Measurements from ENCODE around the gene SH3D19.

Gene SH3D19

DNA sequence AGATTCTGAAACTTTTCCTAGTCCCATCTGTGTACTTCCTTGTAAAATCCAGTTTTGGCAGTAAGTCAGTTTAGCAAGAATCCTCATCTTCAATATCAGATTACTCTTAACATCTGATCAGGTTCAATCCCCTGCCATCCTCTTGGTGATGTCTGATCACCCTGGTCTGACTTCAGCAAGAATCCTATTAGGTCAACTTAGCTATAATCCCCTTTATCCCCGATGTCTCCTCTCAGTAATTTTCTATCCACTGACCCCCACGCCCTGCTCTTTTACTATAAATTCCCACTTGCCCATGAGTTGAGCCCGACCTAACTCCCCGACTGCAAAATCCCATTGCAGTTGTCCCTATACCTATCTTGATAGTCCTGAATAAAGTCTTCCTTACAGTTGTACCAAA is 106.3 kb downstream of the SH3D19 start:
- no peaks in the 10 kb centered on the region for H3K27me3 ChIP-seq (ENCODE audit: insufficient read depth, low read depth)
- H3K4me2 ChIP-seq = no peak overlapping the region
- H3K27ac ChIP-seq = no peak overlapping the region
- H2AFZ ChIP-seq (ENCODE audit: low read depth) = no peak overlapping the region
- no peak for TF ChIP-seq CTCF (conservative IDR thresholded peaks at IDR 0.05; ENCODE audit: low read depth, low read length)
- H3K9ac ChIP-seq = no peak overlapping the region
- no peaks in the 10 kb centered on the region for H3K4me1 ChIP-seq (ENCODE audit: low read depth, poor library complexity, severe bottlenecking)
- no peaks in the 10 kb centered on the region for H3K36me3 ChIP-seq (ENCODE audit: insufficient read depth)
- no peaks in the 10 kb centered on the region for H3K79me2 ChIP-seq (ENCODE audit: insufficient read depth, low read depth)
- H3K4me3 ChIP-seq (IDR thresholded peaks at IDR 0.05; ENCODE audit: insufficient read depth, low read depth, low read length) = no peak overlapping the region
- H4K20me1 ChIP-seq (ENCODE audit: insufficient read depth) = no peaks in the 10 kb centered on the region

GRCh38 chr4:151218343-151218742 is 107.1 kb downstream of the SH3D19 start:
- no peak for TF ChIP-seq CTCF (conservative IDR thresholded peaks at IDR 0.05; ENCODE audit: low read depth, low read length)
- Histone ChIP-seq H2AFZ (ENCODE audit: low read depth) (no peak overlapping the region), H4K20me1 (ENCODE audit: insufficient read depth) (no peaks in the 10 kb centered on the region), H3K27me3 (ENCODE audit: insufficient read depth, low read depth) (no peaks in the 10 kb centered on the region), H3K79me2 (ENCODE audit: insufficient read depth, low read depth) (no peaks in the 10 kb centered on the region), H3K9ac (no peak overlapping the region), H3K4me3 (IDR thresholded peaks at IDR 0.05; ENCODE audit: insufficient read depth, low read depth, low read length) (no peak overlapping the region), H3K27ac (no peak overlapping the region), H3K4me2 (no peak overlapping the region), H3K4me1 (ENCODE audit: low read depth, poor library complexity, severe bottlenecking) (no peaks in the 10 kb centered on the region), H3K36me3 (ENCODE audit: insufficient read depth) (no peaks in the 10 kb centered on the region)

DNA sequence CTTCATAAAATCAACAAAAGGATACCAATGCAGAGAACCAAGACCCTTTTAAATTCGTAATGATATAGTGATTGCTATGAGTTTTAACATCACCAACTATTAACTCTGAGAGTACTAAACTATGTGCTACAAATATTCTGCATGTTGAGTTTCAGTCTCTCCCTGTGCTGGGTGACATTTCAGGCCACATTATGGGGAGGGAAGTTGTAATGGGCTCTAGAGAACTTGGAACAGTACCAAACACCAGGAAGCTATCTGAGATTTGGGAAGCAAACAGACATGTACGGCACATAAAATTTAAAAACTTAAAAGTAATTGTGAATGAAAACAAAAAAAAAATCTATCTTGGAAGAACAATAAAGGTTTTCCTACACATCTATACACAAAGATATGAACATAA is 108.1 kb downstream of the SH3D19 start:
- H2AFZ ChIP-seq (ENCODE audit: low read depth) = no peak overlapping the region
- no peak overlapping the region for H3K27ac ChIP-seq
- no peaks in the 10 kb centered on the region for H3K36me3 ChIP-seq (ENCODE audit: insufficient read depth)
- H3K4me1 ChIP-seq (ENCODE audit: low read depth, poor library complexity, severe bottlenecking) = no peaks in the 10 kb centered on the region
- H3K4me3 ChIP-seq (IDR thresholded peaks at IDR 0.05; ENCODE audit: insufficient read depth, low read depth, low read length) = no peak overlapping the region
- no peaks in the 10 kb centered on the region for H3K27me3 ChIP-seq (ENCODE audit: insufficient read depth, low read depth)
- no peak overlapping the region for H3K9ac ChIP-seq
- H4K20me1 ChIP-seq (ENCODE audit: insufficient read depth) = no peaks in the 10 kb centered on the region
- H3K4me2 ChIP-seq = no peak overlapping the region
- no peak for TF ChIP-seq CTCF (conservative IDR thresholded peaks at IDR 0.05; ENCODE audit: low read depth, low read length)
- H3K79me2 ChIP-seq (ENCODE audit: insufficient read depth, low read depth) = no peaks in the 10 kb centered on the region

- Histone ChIP-seq H2AFZ (ENCODE audit: low read depth) (no peak overlapping the region), H3K79me2 (ENCODE audit: insufficient read depth, low read depth) (no peaks in the 10 kb centered on the region), H3K4me2 (no peak overlapping the region), H3K9ac (no peak overlapping the region), H3K36me3 (ENCODE audit: insufficient read depth) (no peaks in the 10 kb centered on the region), H3K27me3 (ENCODE audit: insufficient read depth, low read depth) (no peaks in the 10 kb centered on the region), H4K20me1 (ENCODE audit: insufficient read depth) (no peaks in the 10 kb centered on the region), H3K27ac (no peak overlapping the region), H3K4me3 (IDR thresholded peaks at IDR 0.05; ENCODE audit: insufficient read depth, low read depth, low read length) (no peak overlapping the region), H3K4me1 (ENCODE audit: low read depth, poor library complexity, severe bottlenecking) (no peaks in the 10 kb centered on the region)
- no peak for TF ChIP-seq CTCF (conservative IDR thresholded peaks at IDR 0.05; ENCODE audit: low read depth, low read length)
Measured at GRCh38 chr4:151215295-151215694, 110.1 kb downstream of the SH3D19 start.

GRCh38 chr4:151207868-151208267 is 117.5 kb downstream of the SH3D19 start:
- Histone ChIP-seq H3K27ac (no peak overlapping the region), H3K4me2 (no peak overlapping the region), H3K9ac (no peak overlapping the region), H2AFZ (ENCODE audit: low read depth) (no peak overlapping the region), H3K27me3 (ENCODE audit: insufficient read depth, low read depth) (no peaks in the 10 kb centered on the region), H3K4me1 (ENCODE audit: low read depth, poor library complexity, severe bottlenecking) (no peaks in the 10 kb centered on the region), H3K36me3 (ENCODE audit: insufficient read depth) (no peaks in the 10 kb centered on the region), H4K20me1 (ENCODE audit: insufficient read depth) (no peaks in the 10 kb centered on the region), H3K4me3 (IDR thresholded peaks at IDR 0.05; ENCODE audit: insufficient read depth, low read depth, low read length) (no peak overlapping the region), H3K79me2 (ENCODE audit: insufficient read depth, low read depth) (no peaks in the 10 kb centered on the region)
- no peak for TF ChIP-seq CTCF (conservative IDR thresholded peaks at IDR 0.05; ENCODE audit: low read depth, low read length)

Measured in KMS-11 (cell line).